NCI-H2196 treated with DMSO at 0.1 percent for 48 hours (cell line): ENCODE results near the gene PITPNC1.
"Not testable (repeated sequence)": the region's sequence is repeated elsewhere in the genome, so short reads cannot be mapped to it uniquely, and the experiment has no call there.

Experiments used
- DNase-seq: peaks from one replicate; lab custom pipeline; 2025; ENCODE audit not compliant: unreplicated experiment; lab: John Stamatoyannopoulos, UW

PITPNC1 gene

DNA sequence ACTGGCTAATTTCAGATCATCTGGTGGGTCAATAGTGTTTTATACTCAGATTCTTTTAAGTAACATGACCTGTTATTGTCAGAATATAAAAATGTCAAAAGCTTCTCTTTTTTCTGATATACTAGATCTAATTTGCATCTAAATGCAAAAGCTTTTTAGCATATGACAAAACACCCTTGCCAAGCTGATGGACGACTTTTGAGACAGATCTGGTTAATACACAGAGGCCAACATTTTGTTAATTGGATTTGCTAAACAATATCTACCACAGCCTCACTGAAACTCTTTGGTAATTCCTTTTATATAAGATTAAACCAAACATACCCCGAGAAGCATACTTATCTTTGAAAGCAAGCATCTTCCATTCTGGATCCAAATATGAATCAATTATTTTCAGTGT, 330.4 kb downstream of the PITPNC1 start:
- no peak for DNase-seq

DNA sequence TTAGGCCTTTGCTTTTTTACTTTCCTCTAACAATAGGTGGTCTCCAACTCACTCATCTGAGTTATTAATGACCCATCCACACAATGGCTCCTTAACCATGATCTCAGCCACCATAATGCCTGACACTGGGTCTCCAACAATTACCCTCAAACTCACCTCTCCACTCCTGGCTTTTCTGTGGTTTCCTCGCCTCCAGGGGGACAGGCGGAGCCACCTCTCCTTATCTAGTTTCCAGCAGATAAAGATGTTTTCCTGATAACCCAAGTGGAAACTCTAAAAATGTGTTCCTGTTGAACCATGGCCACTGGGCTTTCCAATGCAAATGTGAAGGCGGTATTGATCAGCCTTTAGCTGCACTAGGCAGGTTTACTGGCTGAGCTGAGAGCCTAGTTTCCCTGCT, 331.3 kb downstream of the PITPNC1 start:
- no peak for DNase-seq

DNA sequence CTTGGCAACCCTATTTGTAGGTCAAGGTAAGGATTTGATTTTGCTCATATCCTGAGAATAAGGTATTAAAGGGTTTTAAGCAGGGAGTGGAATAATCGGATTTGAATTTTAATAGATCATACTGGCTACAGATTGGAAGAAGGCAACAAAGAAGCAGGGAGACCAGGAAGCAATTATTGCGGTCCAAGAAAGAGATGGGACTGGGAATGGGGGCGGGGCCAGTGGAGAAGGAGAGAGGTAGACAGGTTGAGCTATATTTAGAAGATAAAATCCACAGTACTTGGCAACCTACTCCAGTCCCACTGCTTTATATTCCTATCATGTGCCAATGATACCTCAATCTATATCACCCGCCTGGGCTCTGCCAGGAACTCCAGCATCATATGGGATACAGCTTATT, 334.8 kb downstream of the PITPNC1 start:
- no peak for DNase-seq

DNA sequence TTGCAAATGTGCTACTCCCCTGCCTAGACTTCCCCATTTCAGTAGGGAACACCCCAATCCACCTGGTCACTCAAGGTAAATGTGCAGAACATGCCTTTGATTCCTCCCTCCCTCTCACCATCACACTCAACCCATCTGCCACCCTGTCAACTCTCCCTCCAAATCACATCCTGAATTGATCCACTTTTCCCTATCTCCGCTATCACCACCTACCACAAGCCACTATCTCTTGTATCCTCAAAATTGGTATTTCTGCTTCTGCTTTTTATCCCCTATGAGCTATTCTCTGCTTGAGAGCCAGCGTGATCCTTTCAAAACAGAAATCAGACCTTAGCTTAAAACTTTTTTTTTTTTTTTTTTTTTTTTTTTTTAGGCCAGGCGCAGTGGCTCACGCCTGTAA, 335.3 kb downstream of the PITPNC1 start:
- no peak for DNase-seq

DNA sequence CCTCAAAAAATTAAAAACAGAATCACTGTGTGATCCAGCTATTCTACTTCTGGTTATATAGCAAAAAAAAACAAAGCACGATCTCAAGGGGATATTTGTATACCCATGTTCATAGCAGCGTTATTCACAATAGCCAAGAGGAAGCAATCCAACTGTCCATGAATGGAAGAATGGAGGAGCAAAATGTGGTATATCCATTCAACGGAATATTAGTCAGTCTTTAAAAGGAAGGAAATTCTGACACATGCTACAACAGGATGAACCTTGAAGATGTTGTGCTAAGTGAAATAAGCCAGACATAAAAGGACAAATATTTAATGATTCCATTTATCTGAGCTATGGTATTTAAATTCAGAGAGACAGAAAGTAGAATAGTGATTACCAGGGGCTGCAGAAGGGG, 336.1 kb downstream of the PITPNC1 start:
- no peak for DNase-seq

DNA sequence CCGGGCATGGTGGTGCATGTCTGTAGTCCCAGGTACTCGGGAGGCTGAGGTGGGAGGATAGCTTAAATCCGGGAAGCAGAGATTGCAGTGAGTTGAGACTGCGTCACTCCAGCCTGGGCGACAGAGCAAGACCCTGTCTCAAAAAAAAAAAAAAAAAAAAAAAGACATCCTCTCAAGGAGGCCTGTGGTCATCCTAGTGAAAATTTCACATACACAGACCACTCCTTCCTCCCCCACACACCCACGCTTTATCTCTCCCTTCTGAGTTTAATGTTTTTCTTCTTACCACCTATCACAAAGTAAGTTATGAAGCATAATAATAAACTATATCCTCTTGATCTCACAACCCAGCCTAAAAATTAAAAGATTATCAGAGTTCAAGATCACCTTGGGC, 339.3 kb downstream of the PITPNC1 start:
- DNase-seq: no peak

DNA sequence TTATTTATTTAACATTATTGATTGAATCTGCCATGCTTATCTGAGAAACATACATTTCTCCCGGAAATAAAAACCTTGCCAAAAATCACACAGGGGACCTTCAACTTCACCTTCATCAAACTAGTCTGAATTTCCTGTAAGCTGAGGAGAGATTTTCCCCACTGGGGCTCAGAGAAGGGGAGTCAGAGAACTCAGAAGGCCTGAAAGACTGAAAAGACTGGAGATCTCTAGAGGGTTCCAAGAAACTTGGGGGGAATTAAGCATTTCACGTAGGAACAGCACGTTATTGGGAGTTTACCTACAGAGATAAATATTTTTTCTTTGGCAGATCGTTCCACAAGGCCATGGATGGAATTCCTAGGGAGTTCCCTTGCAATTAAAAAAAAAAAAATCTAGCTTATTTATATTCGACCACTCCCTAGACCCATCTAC, 340.1 kb downstream of the PITPNC1 start:
- DNase-seq: no peak

DNA sequence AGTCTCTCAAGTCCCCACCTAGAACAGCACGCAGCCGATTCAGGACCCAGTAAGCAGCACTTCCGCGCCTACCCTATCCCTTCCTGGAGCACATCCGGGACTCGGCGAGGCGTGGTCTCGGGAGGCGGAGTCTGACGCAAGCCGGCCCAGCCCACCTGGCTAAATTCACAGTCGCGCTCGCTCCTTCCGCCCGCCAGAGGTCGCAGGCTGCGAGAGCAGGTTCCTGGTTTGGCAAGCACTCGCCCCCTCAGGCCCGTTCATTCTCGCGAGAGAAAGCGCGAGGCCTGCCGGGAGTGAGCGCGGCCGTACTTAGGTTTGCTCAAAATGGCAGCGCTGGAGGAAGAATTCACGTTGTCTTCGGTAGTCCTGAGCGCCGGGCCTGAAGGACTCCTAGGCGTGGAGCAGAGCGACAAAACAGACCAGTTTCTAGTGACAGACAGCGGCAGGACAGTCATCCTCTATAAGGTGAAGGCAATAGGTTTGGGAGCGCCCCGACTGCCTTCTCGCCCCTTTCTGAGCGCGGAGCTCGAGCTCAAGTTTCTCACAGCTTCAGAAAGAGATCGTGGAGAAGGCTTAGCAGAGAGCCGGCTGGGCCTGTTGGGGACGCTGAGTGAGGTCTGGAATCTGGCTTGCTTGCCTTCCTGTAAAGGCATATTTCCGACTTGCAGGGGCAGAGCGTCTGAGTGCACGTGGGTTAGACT, 340.7 kb downstream of the PITPNC1 start, which contains the start of gene NOL11:
NOL11 (plus strand) TSS at position 313 of the 701 bp plus-strand sequence; CDS start at position 325, 12 bp downstream.
- DNase-seq: peak; percentile 96

DNA sequence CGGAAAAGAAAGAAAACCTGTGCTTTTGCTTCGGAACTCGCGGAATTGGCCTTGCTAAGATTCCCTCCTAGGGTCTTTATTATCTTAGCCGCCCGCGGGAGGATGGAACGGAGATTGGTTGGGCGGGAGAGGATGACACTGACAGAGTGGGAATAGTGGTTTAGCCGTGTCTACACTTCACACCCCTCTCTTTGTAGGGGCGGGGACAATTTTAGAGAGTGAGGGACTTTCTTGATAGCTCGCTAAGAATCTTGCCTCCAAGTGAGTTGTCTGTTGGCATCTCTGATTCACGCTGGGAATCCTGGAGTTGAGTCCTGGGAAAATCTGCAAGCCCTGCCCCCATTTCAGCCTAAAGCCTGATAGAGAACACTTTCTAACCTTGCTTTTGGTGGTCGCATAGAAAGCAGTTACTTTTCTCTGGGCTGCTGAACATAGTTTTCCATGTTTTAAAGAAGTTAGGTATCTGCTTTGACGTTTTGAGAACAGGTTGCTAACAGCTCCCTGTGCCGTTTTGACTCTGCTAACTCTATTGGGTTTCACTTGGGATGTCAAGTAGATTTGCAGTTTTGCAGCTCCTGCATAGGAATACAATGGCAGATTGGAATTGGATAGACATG, 341.4 kb downstream of the PITPNC1 start:
- DNase-seq: no peak

DNA sequence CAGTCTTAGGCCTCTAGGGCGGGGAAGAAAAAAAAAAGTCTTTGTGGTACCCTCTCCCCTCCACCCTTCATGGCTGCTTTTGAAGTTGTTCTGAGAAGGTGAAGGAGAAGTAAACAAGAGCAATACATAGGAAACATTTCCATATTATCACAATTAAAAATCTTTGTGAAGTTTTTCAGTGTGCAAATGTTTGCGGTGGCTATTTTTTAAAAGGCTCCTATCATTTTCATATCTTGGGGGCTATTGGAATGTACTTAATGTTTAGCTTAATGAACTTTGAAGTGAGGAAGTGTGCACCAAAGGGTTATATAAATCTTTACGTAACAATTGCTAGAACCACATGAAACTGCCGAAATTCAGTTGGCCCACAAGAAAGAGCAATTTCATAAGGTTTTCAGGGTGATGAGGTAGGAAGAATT, 348.3 kb downstream of the PITPNC1 start:
- DNase-seq: no peak

DNA sequence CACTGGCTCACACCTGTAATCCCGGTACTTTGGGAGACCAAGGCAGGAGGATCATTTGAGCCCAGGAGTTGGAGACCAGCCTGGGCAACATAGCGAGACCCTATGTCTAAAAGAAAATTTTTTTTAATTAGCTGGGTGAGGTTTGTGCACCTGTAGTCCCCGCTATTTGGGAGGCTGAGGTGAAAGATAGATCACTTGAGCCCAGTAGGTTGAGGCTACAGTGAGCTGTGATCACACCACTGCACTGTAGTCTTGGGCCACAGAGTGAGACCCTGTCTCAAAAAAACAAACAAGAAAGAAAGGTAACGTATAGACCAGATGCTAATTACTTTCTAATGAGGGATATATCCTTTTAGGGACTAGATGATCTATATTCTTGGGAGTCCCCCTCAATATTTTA, 348.7 kb downstream of the PITPNC1 start:
- DNase-seq: no peak

DNA sequence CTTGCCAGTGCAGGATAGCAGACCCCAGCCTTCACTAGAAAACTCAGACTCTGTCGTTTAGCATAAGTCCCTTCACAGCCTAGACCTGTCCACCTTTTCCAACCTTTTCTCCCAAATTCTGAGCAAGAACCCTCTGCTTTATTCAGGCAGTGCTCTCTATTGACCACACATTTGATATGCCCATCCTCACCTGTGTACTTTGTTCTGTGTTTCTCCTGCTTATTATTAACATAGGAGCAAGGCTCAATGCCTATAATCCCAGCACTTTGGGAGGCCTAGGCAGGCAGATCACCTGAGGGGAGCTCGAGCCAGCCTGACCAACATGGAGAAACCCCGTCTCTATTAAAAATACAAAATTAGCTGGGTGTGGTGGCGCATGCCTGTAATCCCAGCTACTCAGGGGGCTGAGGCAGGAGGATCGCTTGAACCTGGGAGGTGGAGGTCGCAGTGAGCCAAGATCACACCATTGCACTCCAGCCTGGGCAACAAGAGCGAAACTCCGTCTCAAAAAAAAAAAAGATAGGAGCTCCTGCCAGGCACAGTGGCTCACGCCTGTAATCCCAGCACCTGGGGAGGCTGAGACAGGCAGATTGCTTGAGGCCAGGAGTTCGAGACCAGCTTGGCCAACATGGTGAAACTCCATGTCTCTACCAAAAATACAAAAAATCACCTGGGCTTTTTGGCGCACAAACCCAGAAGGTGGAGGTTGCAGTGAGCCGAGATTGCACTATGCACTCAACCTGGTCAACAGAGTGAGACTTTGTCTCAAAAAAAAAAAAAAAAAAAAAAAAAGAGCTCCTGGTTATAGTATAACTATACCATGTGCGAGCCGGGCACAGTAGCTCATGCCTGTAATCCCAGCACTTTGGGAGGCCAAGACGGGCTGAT, 350.3 kb downstream of the PITPNC1 start:
- DNase-seq: not testable (repeated sequence)

DNA sequence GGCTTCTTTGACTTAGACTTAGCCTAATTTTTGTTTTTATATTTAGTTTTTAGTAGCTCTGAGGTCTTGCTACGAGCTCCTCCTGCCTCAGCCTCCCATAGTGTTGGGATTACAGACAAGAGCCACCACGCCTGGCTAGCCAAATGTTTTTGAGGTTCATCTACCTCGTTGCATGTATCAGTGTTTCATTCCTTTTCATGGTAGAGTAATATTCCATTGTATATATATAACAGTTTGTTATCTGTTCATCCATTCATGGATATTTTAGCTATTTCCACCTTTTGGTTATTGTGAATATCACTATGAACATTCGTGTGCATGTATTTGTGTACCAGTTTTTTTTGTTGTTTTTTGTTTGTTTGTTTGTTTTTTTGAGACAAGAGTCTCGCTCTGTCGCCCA, 352.8 kb downstream of the PITPNC1 start:
- DNase-seq: no peak

DNA sequence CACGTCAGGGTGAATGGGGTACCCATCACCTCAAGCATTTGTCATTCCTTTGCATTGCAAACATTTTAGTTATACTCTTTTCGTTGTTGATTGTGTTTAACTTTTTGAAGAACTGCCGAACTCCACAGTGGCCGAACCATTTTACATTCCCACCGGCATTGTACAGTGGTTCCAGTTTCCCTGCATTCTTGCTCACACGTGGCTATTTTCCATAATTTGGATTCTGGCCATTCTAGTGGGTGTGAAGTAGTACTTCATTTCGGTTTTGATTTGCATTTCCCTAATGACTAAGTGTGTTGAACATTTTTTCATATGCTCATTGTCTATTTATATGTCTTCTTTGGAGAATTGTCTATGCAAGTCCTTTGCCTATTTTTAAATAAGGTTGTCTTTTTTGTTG, 353.6 kb downstream of the PITPNC1 start:
- no peak for DNase-seq

DNA sequence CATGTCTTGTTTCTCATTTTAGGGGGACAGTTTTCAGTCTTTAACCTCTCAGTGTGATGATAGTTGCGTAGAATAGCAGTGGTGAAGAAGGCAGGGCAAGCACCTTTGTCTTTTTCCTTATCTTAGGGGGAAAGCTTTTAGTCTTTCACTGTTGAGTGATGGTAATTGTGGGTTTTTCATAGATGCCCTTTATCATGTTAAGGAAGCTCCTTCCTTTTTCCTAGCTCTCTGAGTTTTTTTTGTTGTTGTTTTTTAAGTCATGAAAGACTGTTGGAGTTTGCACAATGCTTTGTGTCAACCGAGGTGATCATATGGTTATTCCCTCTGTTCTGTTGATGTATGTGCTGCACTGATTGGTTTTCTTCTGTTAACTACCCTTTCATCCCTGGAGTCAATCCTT, 356.4 kb downstream of the PITPNC1 start:
- no peak for DNase-seq

DNA sequence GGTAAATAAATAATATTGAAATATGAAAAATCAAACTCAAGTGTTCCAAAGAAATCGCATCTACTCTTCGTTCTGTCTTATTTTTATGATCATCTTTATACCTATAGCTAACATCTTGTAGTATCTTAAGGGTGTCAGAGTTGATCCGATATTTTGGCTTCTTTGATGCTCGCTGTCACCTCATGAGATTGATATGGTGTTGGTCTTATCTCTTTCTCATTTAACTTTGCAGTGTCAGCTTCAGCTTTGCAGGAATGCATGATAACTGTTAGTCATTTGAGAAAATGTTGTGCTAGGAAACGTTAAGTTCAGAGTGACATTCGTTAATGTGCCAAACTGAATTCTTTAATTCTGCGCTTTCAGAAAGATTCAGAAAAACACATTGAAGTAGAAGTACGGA, 360.1 kb downstream of the PITPNC1 start:
- no peak for DNase-seq

DNA sequence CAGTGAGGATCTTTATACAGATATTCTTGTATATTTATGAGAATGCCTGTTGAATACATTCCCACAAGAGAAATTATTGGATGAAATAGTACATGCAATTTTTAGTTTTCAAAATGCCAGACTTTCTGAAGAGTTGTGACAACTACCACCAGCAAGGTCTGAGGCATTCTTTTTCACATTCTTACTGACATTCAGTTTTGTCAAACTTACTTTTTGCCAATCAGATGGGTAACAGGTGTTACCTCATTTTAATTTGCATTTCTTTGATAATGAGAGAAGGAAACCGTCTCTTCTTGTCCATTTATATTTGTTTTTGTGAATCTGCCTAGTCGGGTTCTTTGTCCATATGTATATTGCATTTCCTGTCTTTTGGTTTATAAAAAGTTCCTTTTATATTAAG, 364.9 kb downstream of the PITPNC1 start:
- no peak for DNase-seq
